HG02884 (cell line): ENCODE measurements around the gene PPP1R12B.
"Not testable (repeated sequence)": the region's sequence is repeated elsewhere in the genome, so short reads cannot be mapped to it uniquely, and the experiment has no call there.

Experiments used
- ATAC-seq: cut with Tn5 transposase; IDR thresholded peaks from one replicate; pipeline ENCODE4 v1.9.1; 2021; ENCODE audit warnings: mild to moderate bottlenecking, moderate library complexity; ENCODE audit not compliant: unreplicated experiment

Gene PPP1R12B

GRCh38 chr1:202348005-202348508 is 442 bp upstream of the PPP1R12B start:
- ATAC-seq, result no peak

- no peak for ATAC-seq
Observed at GRCh38 chr1:202349206-202349928, 868 bp downstream of the PPP1R12B start.

GRCh38 chr1:202351725-202352124 is 3.2 kb downstream of the PPP1R12B start:
- no peak for ATAC-seq

GRCh38 chr1:202352583-202353197 is 4.2 kb downstream of the PPP1R12B start:
- not testable (repeated sequence) for ATAC-seq

- no peak for ATAC-seq
Observed at GRCh38 chr1:202355944-202356553, 7.5 kb downstream of the PPP1R12B start.

GRCh38 chr1:202357506-202357905 is 9.0 kb downstream of the PPP1R12B start:
- ATAC-seq, result no peak

- no peak for ATAC-seq
Observed at GRCh38 chr1:202361224-202361623, 12.7 kb downstream of the PPP1R12B start.

GRCh38 chr1:202361701-202362100 is 13.2 kb downstream of the PPP1R12B start:
- no peak for ATAC-seq

- ATAC-seq, result no peak
Observed at GRCh38 chr1:202362212-202362611, 13.7 kb downstream of the PPP1R12B start.

- ATAC-seq, result no peak
Observed at GRCh38 chr1:202365092-202365815, 16.8 kb downstream of the PPP1R12B start.

- ATAC-seq, result no peak
Observed at GRCh38 chr1:202367271-202367670, 18.8 kb downstream of the PPP1R12B start.

GRCh38 chr1:202370906-202371305 is 22.4 kb downstream of the PPP1R12B start:
- not testable (repeated sequence) for ATAC-seq

- ATAC-seq, result no peak
Observed at GRCh38 chr1:202374099-202374498, 25.6 kb downstream of the PPP1R12B start.

GRCh38 chr1:202375175-202375574 is 26.7 kb downstream of the PPP1R12B start:
- ATAC-seq, result not testable (repeated sequence)

- no peak for ATAC-seq
Observed at GRCh38 chr1:202376247-202376646, 27.7 kb downstream of the PPP1R12B start.

- not testable (repeated sequence) for ATAC-seq
Observed at GRCh38 chr1:202379884-202380529, 31.5 kb downstream of the PPP1R12B start.

- not testable (repeated sequence) for ATAC-seq
Observed at GRCh38 chr1:202380535-202380934, 32.0 kb downstream of the PPP1R12B start.

- ATAC-seq, result not testable (repeated sequence)
Observed at GRCh38 chr1:202381867-202382266, 33.4 kb downstream of the PPP1R12B start.

GRCh38 chr1:202395831-202396230 is 47.3 kb downstream of the PPP1R12B start:
- ATAC-seq, result not testable (repeated sequence)

GRCh38 chr1:202397256-202397655 is 48.8 kb downstream of the PPP1R12B start:
- ATAC-seq, result no peak

GRCh38 chr1:202398439-202398838 is 49.9 kb downstream of the PPP1R12B start:
- ATAC-seq, result not testable (repeated sequence)
